ENCODE measurements around the gene EOLA1.
"Not testable (repeated sequence)": the region's sequence is repeated elsewhere in the genome, so short reads cannot be mapped to it uniquely, and the experiment has no call there.

- TF ChIP-seq CTCF, POLR2A (IDR thresholded peaks at IDR 0.05): not testable (repeated sequence)
Observed at GRCh38 chrX:149590993-149591392, 50.2 kb downstream of the EOLA1 start.
